Astrocyte (in vitro differentiated cells and primary cell): ENCODE results near the gene ENOX1.

Experiments
- CTCF ChIP-seq: IDR thresholded peaks from 2 replicates; pipeline ENCODE4 v1.5.1; 2011; ENCODE audit warnings: low read depth, mild to moderate bottlenecking, inconsistent platforms, low read length, moderate library complexity; ENCODE audit not compliant: insufficient read depth
- EZH2 ChIP-seq: IDR thresholded peaks from 2 replicates; pipeline ENCODE4 v1.6.1; 2012; ENCODE audit warnings: mild to moderate bottlenecking, low read length, inconsistent platforms; ENCODE audit not compliant: insufficient read depth

- no peak for TF ChIP-seq EZH2
- no peak for TF ChIP-seq CTCF
Measured at GRCh38 chr13:43195112-43195511, 591.7 kb downstream of the ENOX1 start.
